ENCODE results near the gene DCAF11.

DNA sequence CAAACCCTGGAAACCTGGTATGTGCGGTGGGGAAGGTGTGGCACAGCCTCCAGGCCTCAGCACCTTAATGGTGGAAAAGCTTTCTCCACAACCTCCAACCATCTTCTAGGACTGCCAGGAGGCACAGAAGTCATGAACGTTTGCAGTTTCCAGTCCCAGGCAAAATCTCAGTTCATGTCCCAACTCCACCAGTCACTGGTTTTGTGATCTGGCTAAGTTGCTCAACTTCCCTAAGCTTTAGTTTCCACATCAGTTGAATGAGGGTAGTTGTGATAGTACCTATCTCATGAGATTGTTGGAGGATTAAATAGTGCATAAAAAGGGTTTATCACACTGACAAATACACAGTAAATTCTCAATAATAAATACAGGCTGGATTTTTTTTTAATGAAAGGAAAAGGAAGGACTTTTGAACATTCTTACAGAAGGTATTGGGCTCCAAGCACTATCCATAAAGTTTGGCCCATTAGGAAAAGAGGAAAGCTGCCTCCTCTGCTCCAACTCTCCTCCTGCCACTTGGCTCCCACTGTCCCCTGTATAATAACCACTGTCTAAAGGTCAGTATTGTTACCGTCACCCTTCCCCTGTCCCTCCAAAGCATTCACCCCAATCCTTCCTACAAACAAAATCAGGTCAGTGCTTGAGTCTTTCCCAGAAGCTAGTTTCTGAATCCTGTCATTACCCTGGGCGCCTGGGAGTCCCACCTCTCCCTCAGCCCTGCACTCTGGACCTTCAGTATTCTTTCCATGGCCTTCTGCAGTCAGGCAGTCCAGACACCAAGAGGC lies 14.2 kb upstream of the DCAF11 start:
- TF ChIP-seq POLR2A (IDR thresholded peaks at IDR 0.05) = no peak
- TF ChIP-seq, protein P1, sequence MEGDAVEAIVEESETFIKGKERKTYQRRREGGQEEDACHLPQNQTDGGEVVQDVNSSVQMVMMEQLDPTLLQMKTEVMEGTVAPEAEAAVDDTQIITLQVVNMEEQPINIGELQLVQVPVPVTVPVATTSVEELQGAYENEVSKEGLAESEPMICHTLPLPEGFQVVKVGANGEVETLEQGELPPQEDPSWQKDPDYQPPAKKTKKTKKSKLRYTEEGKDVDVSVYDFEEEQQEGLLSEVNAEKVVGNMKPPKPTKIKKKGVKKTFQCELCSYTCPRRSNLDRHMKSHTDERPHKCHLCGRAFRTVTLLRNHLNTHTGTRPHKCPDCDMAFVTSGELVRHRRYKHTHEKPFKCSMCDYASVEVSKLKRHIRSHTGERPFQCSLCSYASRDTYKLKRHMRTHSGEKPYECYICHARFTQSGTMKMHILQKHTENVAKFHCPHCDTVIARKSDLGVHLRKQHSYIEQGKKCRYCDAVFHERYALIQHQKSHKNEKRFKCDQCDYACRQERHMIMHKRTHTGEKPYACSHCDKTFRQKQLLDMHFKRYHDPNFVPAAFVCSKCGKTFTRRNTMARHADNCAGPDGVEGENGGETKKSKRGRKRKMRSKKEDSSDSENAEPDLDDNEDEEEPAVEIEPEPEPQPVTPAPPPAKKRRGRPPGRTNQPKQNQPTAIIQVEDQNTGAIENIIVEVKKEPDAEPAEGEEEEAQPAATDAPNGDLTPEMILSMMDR (IDR thresholded peaks at IDR 0.05) = no peak
- no peak for TF ChIP-seq POLR2AphosphoS5 (IDR thresholded peaks at IDR 0.05; ENCODE audit: insufficient read depth in 1 of 2, low read depth in 1 of 2)

Data from vagina (tissue), 2 donors.